GM10847 (cell line): ENCODE results near the gene PSD4.

ENCODE experiments used
- POLR2A ChIP-seq: IDR thresholded peaks from 2 replicates; pipeline ENCODE4 v1.6.1; 2011; ENCODE audit not compliant: insufficient read length; ENCODE audit errors: extremely low read depth

PSD4 gene

GRCh38 chr2:113237604-113238160, 63.9 kb downstream of the PSD4 start:
- no peak for TF ChIP-seq POLR2A

GRCh38 chr2:113238871-113239839, 65.4 kb downstream of the PSD4 start:
- no peak for TF ChIP-seq POLR2A

GRCh38 chr2:113240150-113240914, 66.6 kb downstream of the PSD4 start:
- TF ChIP-seq POLR2A, result no peak

- no peak for TF ChIP-seq POLR2A
Measured at GRCh38 chr2:113240915-113241911, 67.4 kb downstream of the PSD4 start.

GRCh38 chr2:113242327-113242726, 68.6 kb downstream of the PSD4 start:
- TF ChIP-seq POLR2A, result no peak

- no peak for TF ChIP-seq POLR2A
Measured at GRCh38 chr2:113245276-113245711, 71.5 kb downstream of the PSD4 start.

GRCh38 chr2:113246606-113247005, 72.8 kb downstream of the PSD4 start:
- TF ChIP-seq POLR2A, result no peak

- TF ChIP-seq POLR2A, result no peak
Measured at GRCh38 chr2:113248997-113249770, 75.4 kb downstream of the PSD4 start.

- no peak for TF ChIP-seq POLR2A
Measured at GRCh38 chr2:113251118-113251517, 77.3 kb downstream of the PSD4 start.

- TF ChIP-seq POLR2A, result no peak
Measured at GRCh38 chr2:113252047-113252590, 78.3 kb downstream of the PSD4 start.

GRCh38 chr2:113253453-113253852, 79.7 kb downstream of the PSD4 start:
- TF ChIP-seq POLR2A, result no peak

- no peak for TF ChIP-seq POLR2A
Measured at GRCh38 chr2:113255140-113256070, 81.6 kb downstream of the PSD4 start.

GRCh38 chr2:113257516-113258264, 83.9 kb downstream of the PSD4 start:
- TF ChIP-seq POLR2A, result no peak
